WI38 (cell line): Measurements from ENCODE around the gene RPS6KA2.

ENCODE experiments used
- H3K4me3 ChIP-seq: 2 replicates; pipeline ENCODE4 v1.5.1; 2011; ENCODE audit warnings: low read depth, mild to moderate bottlenecking, control low read depth, low read length
- CTCF ChIP-seq: IDR thresholded peaks from 2 replicates; pipeline ENCODE4 v1.5.1; 2012; ENCODE audit warnings: low read depth, mild to moderate bottlenecking, control low read depth, low read length

The RPS6KA2 gene

GRCh38 chr6:166597711-166598440 is 29.2 kb downstream of the RPS6KA2 start:
- TF ChIP-seq CTCF: no peak
- no peak overlapping the region for H3K4me3 ChIP-seq

- no peak for TF ChIP-seq CTCF
- no peak overlapping the region for H3K4me3 ChIP-seq
Observed at GRCh38 chr6:166596776-166597507, 30.1 kb downstream of the RPS6KA2 start.

GRCh38 chr6:166595949-166596348 is 31.1 kb downstream of the RPS6KA2 start:
- H3K4me3 ChIP-seq: no peak overlapping the region
- TF ChIP-seq CTCF: no peak

- TF ChIP-seq CTCF: no peak
Observed at GRCh38 chr6:166595061-166595780, 31.8 kb downstream of the RPS6KA2 start.

GRCh38 chr6:166592821-166593220 is 34.2 kb downstream of the RPS6KA2 start:
- no peak for TF ChIP-seq CTCF
- no peak overlapping the region for H3K4me3 ChIP-seq

More at GRCh38 chr6:166595061-166595780, 31.8 kb downstream of the RPS6KA2 start:
- H3K4me3 ChIP-seq: no peak overlapping the region

GRCh38 chr6:166591961-166592520 is 35.0 kb downstream of the RPS6KA2 start:
- no peak for TF ChIP-seq CTCF
- no peak overlapping the region for H3K4me3 ChIP-seq

GRCh38 chr6:166591026-166591425 is 36.0 kb downstream of the RPS6KA2 start:
- no peak overlapping the region for H3K4me3 ChIP-seq
- no peak for TF ChIP-seq CTCF
